ENCODE measurements around the gene TRIM22.
"Not testable (repeated sequence)": the region's sequence is repeated elsewhere in the genome, so short reads cannot be mapped to it uniquely, and the experiment has no call there.

Gene TRIM22, protein sequence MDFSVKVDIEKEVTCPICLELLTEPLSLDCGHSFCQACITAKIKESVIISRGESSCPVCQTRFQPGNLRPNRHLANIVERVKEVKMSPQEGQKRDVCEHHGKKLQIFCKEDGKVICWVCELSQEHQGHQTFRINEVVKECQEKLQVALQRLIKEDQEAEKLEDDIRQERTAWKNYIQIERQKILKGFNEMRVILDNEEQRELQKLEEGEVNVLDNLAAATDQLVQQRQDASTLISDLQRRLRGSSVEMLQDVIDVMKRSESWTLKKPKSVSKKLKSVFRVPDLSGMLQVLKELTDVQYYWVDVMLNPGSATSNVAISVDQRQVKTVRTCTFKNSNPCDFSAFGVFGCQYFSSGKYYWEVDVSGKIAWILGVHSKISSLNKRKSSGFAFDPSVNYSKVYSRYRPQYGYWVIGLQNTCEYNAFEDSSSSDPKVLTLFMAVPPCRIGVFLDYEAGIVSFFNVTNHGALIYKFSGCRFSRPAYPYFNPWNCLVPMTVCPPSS

GRCh38 chr11:5689551-5689983 is at the start of gene TRIM22:
TRIM22 (plus strand) TSS chr11:5689790; CDS start chr11:5696233, 6,443 bp downstream.
- peak within 1 kb of the TSS; percentile 64 for H3K4me3 ChIP-seq (ENCODE audit: low read depth, low read length)
- peak; percentile 91 for DNase-seq (ENCODE audit: low read depth)

GRCh38 chr11:5639953-5640352 is 49.6 kb upstream of the TRIM22 start:
- no peak overlapping the region for H3K4me3 ChIP-seq (ENCODE audit: low read depth, low read length)
- TF ChIP-seq, protein P1, sequence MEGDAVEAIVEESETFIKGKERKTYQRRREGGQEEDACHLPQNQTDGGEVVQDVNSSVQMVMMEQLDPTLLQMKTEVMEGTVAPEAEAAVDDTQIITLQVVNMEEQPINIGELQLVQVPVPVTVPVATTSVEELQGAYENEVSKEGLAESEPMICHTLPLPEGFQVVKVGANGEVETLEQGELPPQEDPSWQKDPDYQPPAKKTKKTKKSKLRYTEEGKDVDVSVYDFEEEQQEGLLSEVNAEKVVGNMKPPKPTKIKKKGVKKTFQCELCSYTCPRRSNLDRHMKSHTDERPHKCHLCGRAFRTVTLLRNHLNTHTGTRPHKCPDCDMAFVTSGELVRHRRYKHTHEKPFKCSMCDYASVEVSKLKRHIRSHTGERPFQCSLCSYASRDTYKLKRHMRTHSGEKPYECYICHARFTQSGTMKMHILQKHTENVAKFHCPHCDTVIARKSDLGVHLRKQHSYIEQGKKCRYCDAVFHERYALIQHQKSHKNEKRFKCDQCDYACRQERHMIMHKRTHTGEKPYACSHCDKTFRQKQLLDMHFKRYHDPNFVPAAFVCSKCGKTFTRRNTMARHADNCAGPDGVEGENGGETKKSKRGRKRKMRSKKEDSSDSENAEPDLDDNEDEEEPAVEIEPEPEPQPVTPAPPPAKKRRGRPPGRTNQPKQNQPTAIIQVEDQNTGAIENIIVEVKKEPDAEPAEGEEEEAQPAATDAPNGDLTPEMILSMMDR (IDR thresholded peaks at IDR 0.05; ENCODE audit: insufficient read depth, low read depth, low read length, missing control alignments), result no peak
- no peak for DNase-seq (ENCODE audit: low read depth)

More at GRCh38 chr11:5689551-5689983, at the start of gene TRIM22:
- TF ChIP-seq, protein P1 (IDR thresholded peaks at IDR 0.05; ENCODE audit: insufficient read depth, low read depth, low read length, missing control alignments), result no peak

DNA sequence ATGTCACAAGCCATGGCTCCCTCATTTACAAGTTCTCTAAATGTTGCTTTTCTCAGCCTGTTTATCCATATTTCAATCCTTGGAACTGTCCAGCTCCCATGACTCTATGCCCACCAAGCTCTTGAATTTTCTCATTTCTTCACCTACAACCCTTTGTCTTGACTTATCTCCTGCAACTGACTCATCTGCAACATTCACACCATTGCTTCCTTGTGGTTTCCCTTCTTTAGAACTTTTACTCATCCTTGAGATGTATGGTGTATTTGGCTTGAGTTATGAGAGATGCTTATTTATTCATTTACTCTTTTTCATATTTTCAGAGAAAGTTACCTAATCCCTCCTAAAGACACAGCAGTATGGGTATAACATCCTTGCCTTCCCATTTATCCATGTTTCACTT is 46.0 kb upstream of the TRIM22 start:
- TF ChIP-seq, protein P1 (IDR thresholded peaks at IDR 0.05; ENCODE audit: insufficient read depth, low read depth, low read length, missing control alignments), result no peak
- DNase-seq (ENCODE audit: low read depth), result no peak
- no peak overlapping the region for H3K4me3 ChIP-seq (ENCODE audit: low read depth, low read length)

DNA sequence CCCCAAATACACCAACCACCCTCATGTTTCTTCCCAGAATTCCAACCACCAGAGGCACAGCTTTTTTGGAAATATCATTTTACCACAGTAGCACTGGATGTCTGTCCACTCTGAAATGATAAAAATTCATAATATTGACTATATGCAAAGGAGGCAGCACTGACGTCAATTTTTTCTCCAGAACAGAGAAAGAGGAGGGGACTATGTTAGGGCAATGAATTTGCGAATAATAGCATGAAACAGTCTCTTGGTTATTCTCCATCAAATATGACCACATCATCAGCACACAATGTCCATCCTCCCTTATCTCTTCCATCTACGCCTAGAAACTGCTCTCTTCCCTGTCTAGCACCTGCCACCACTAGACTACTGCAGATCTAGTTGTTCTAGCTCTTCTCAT is 43.5 kb upstream of the TRIM22 start:
- no peak for DNase-seq (ENCODE audit: low read depth)
- H3K4me3 ChIP-seq (ENCODE audit: low read depth, low read length), result no peak overlapping the region
- TF ChIP-seq, protein P1 (IDR thresholded peaks at IDR 0.05; ENCODE audit: insufficient read depth, low read depth, low read length, missing control alignments), result no peak

- TF ChIP-seq, protein P1 (IDR thresholded peaks at IDR 0.05; ENCODE audit: insufficient read depth, low read depth, low read length, missing control alignments), result no peak
- DNase-seq (ENCODE audit: low read depth), result no peak
Measured at GRCh38 chr11:5655474-5655873, 34.1 kb upstream of the TRIM22 start.

GRCh38 chr11:5656956-5657355 is 32.6 kb upstream of the TRIM22 start:
- DNase-seq (ENCODE audit: low read depth); H3K4me3 ChIP-seq (ENCODE audit: low read depth, low read length): not testable (repeated sequence)

More at GRCh38 chr11:5655474-5655873, 34.1 kb upstream of the TRIM22 start:
- H3K4me3 ChIP-seq (ENCODE audit: low read depth, low read length), result no peak overlapping the region

DNA sequence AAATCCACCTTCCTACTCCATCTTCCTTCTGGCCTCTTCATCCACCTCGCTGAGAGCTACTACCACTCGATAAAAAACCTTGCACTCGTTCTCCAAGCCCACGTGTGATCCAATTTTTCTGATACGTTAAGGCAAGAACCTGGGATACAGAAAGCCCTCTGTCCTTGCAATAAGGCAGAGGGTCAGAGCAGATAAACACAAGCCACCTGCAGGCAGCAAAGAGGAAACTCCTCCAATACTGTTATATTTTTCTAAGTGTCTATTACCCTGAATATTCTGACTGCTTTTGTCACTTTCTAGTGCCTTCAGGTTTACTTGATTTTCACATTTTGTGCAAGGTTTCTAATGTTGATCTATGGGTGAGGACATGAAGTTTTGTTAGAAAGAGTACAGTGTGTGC is 31.3 kb upstream of the TRIM22 start:
- TF ChIP-seq, protein P1 (IDR thresholded peaks at IDR 0.05; ENCODE audit: insufficient read depth, low read depth, low read length, missing control alignments), result no peak
- H3K4me3 ChIP-seq (ENCODE audit: low read depth, low read length), result no peak overlapping the region
- no peak for DNase-seq (ENCODE audit: low read depth)

All from GM12865 (cell line).